Loucy (cell line): ENCODE measurements around the gene MBD3.

Experiments
- EZH2phosphoT487 ChIP-seq: fragments of 200-600 bp; IDR thresholded peaks from 2 replicates; pipeline ENCODE4 v1.6.1; 2018; ENCODE audit warnings: antibody characterized with exemption, mild to moderate bottlenecking, moderate library complexity, borderline replicate concordance
- TF ChIP-seq, protein P1 (sequence below): fragments of 200-600 bp; sonication (generic); conservative IDR thresholded peaks from 2 replicates; pipeline ENCODE4 v1.5.1; 2014; ENCODE audit warnings: mild to moderate bottlenecking, antibody characterized with exemption, low read length

DNA sequence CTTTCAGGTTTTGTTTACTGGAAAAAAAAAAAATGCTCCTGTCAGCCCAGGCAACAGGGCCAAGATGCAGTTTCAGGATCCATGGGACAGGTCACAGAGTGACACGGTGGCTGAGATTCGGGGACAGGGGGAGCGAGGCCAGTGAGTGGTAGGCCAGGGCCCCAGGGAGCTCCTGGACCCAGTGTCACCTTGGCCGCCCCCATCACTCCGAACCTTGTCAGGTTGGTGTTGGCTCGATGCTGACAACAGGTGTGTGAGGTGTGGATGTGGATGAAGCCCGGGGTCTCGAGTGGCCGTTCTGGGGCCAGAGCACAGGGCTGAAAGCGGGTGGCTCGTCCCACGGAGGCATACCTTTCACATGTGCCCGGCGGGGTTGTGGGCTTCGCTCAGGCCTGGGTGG is 18.7 kb upstream of the MBD3 start:
- TF ChIP-seq, protein P1, sequence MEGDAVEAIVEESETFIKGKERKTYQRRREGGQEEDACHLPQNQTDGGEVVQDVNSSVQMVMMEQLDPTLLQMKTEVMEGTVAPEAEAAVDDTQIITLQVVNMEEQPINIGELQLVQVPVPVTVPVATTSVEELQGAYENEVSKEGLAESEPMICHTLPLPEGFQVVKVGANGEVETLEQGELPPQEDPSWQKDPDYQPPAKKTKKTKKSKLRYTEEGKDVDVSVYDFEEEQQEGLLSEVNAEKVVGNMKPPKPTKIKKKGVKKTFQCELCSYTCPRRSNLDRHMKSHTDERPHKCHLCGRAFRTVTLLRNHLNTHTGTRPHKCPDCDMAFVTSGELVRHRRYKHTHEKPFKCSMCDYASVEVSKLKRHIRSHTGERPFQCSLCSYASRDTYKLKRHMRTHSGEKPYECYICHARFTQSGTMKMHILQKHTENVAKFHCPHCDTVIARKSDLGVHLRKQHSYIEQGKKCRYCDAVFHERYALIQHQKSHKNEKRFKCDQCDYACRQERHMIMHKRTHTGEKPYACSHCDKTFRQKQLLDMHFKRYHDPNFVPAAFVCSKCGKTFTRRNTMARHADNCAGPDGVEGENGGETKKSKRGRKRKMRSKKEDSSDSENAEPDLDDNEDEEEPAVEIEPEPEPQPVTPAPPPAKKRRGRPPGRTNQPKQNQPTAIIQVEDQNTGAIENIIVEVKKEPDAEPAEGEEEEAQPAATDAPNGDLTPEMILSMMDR = no peak
- no peak for TF ChIP-seq EZH2phosphoT487
